ENCODE results near the gene NPPC. TPM values are rescaled to one million over a fixed set of nuclear protein-coding genes. Genes with fewer than 3 reads are reported as not detected.

Gene NPPC
- polyA plus RNA-seq, 1 of the 3 experiments (the other 2 are of a cell fraction), result not detected

- no peak for TF ChIP-seq EZH2phosphoT487 (IDR thresholded peaks at IDR 0.05; ENCODE audit: borderline replicate concordance, low read depth)
- TF ChIP-seq FOSL2 (IDR thresholded peaks at IDR 0.05; ENCODE audit: borderline replicate concordance, low read depth), result no peak
- TF ChIP-seq SMC3 (IDR thresholded peaks at IDR 0.05; ENCODE audit: low read depth, low read length), result no peak
- TF ChIP-seq, protein P1, sequence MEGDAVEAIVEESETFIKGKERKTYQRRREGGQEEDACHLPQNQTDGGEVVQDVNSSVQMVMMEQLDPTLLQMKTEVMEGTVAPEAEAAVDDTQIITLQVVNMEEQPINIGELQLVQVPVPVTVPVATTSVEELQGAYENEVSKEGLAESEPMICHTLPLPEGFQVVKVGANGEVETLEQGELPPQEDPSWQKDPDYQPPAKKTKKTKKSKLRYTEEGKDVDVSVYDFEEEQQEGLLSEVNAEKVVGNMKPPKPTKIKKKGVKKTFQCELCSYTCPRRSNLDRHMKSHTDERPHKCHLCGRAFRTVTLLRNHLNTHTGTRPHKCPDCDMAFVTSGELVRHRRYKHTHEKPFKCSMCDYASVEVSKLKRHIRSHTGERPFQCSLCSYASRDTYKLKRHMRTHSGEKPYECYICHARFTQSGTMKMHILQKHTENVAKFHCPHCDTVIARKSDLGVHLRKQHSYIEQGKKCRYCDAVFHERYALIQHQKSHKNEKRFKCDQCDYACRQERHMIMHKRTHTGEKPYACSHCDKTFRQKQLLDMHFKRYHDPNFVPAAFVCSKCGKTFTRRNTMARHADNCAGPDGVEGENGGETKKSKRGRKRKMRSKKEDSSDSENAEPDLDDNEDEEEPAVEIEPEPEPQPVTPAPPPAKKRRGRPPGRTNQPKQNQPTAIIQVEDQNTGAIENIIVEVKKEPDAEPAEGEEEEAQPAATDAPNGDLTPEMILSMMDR (IDR thresholded peaks at IDR 0.05), result no peak
- no peak for TF ChIP-seq NFIC (IDR thresholded peaks at IDR 0.05; ENCODE audit: borderline replicate concordance)
- TF ChIP-seq, protein P2, sequence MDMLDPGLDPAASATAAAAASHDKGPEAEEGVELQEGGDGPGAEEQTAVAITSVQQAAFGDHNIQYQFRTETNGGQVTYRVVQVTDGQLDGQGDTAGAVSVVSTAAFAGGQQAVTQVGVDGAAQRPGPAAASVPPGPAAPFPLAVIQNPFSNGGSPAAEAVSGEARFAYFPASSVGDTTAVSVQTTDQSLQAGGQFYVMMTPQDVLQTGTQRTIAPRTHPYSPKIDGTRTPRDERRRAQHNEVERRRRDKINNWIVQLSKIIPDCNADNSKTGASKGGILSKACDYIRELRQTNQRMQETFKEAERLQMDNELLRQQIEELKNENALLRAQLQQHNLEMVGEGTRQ (IDR thresholded peaks at IDR 0.05; ENCODE audit: borderline replicate concordance, low read depth, low read length), result no peak
- TF ChIP-seq EP300 (IDR thresholded peaks at IDR 0.05; ENCODE audit: borderline replicate concordance in 1 of 2, low read depth in 1 of 2, low read length in 1 of 2), result no peak
- TF ChIP-seq YY1 (IDR thresholded peaks at IDR 0.05; ENCODE audit: low read depth), result no peak
- TF ChIP-seq, protein P3, sequence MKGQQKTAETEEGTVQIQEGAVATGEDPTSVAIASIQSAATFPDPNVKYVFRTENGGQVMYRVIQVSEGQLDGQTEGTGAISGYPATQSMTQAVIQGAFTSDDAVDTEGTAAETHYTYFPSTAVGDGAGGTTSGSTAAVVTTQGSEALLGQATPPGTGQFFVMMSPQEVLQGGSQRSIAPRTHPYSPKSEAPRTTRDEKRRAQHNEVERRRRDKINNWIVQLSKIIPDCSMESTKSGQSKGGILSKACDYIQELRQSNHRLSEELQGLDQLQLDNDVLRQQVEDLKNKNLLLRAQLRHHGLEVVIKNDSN (IDR thresholded peaks at IDR 0.05; ENCODE audit: borderline replicate concordance, low read depth), result no peak
- no peak for TF ChIP-seq GATA2 (CRISPR knock-in tag; IDR thresholded peaks at IDR 0.05)
- no peak for TF ChIP-seq ELF1 (IDR thresholded peaks at IDR 0.05)
- no peak for TF ChIP-seq RXRA (IDR thresholded peaks at IDR 0.05; ENCODE audit: borderline replicate concordance, low read depth)
- TF ChIP-seq FOXJ3 (CRISPR knock-in tag; IDR thresholded peaks at IDR 0.05), result no peak
- TF ChIP-seq, protein P4, sequence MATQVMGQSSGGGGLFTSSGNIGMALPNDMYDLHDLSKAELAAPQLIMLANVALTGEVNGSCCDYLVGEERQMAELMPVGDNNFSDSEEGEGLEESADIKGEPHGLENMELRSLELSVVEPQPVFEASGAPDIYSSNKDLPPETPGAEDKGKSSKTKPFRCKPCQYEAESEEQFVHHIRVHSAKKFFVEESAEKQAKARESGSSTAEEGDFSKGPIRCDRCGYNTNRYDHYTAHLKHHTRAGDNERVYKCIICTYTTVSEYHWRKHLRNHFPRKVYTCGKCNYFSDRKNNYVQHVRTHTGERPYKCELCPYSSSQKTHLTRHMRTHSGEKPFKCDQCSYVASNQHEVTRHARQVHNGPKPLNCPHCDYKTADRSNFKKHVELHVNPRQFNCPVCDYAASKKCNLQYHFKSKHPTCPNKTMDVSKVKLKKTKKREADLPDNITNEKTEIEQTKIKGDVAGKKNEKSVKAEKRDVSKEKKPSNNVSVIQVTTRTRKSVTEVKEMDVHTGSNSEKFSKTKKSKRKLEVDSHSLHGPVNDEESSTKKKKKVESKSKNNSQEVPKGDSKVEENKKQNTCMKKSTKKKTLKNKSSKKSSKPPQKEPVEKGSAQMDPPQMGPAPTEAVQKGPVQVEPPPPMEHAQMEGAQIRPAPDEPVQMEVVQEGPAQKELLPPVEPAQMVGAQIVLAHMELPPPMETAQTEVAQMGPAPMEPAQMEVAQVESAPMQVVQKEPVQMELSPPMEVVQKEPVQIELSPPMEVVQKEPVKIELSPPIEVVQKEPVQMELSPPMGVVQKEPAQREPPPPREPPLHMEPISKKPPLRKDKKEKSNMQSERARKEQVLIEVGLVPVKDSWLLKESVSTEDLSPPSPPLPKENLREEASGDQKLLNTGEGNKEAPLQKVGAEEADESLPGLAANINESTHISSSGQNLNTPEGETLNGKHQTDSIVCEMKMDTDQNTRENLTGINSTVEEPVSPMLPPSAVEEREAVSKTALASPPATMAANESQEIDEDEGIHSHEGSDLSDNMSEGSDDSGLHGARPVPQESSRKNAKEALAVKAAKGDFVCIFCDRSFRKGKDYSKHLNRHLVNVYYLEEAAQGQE (IDR thresholded peaks at IDR 0.05; ENCODE audit: low read depth, low read length), result no peak
- TF ChIP-seq RFX5 (IDR thresholded peaks at IDR 0.05; ENCODE audit: low read length), result no peak
- TF ChIP-seq, protein P5, sequence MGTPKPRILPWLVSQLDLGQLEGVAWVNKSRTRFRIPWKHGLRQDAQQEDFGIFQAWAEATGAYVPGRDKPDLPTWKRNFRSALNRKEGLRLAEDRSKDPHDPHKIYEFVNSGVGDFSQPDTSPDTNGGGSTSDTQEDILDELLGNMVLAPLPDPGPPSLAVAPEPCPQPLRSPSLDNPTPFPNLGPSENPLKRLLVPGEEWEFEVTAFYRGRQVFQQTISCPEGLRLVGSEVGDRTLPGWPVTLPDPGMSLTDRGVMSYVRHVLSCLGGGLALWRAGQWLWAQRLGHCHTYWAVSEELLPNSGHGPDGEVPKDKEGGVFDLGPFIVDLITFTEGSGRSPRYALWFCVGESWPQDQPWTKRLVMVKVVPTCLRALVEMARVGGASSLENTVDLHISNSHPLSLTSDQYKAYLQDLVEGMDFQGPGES (IDR thresholded peaks at IDR 0.05; ENCODE audit: low read depth, low read length), result no peak
- no peaks in the 10 kb centered on the region for H3K79me2 ChIP-seq (ENCODE audit: insufficient read depth)
- ChIA-PET CTCF (interaction anchor here (0.6 to 6.2 kb wide), 6 partner anchors 12 to 614 kb away, joined by 3 to 82 read pairs (median 22); partner anchors contain the start of gene NPPC), POLR2A (no interaction called here)
- no peak overlapping the region for H3K4me2 ChIP-seq
- H3K4me3 ChIP-seq (ENCODE audit: low read depth in 2 of 2, low read length in 1 of 2), result no peak overlapping the region
- H3K9ac ChIP-seq, result no peak overlapping the region
- no peak overlapping the region for H3K27ac ChIP-seq (ENCODE audit: low read depth in 2 of 2, low read length in 1 of 2)
- DNase-seq, result no peak
- no peaks in the 10 kb centered on the region for H3K9me2 ChIP-seq
- H3K9me3 ChIP-seq, result no peaks in the 10 kb centered on the region
- no peaks in the 10 kb centered on the region for H4K20me1 ChIP-seq (ENCODE audit: insufficient read depth)
- WGBS (ENCODE audit: low lambda C conversion rate), result 77% methylated on average over 8 of the region's 8 CpGs
- H2AFZ ChIP-seq (ENCODE audit: low read depth), result no peak overlapping the region
- no peaks in the 10 kb centered on the region for H3K4me1 ChIP-seq (ENCODE audit: control insufficient read depth in 1 of 2, insufficient read depth in 2 of 2, low read depth in 1 of 2, low read length in 1 of 2)
- 0 out of 2 replicates have a peak, but pooled peaks cover 4% of the 10 kb centered on the region for H3K27me3 ChIP-seq (ENCODE audit: insufficient read depth)
- no peaks in the 10 kb centered on the region for H3F3A ChIP-seq (replicated peaks; ENCODE audit: insufficient read depth)
- no peaks in the 10 kb centered on the region for H3K36me3 ChIP-seq (replicated peaks in 1 of 2; ENCODE audit: control insufficient read depth in 1 of 2, insufficient read depth in 2 of 2, low read length in 1 of 2)
Observed at GRCh38 chr2:231908584-231908983, 17.6 kb downstream of the NPPC start.
